Spleen (tissue), 11 donors: ENCODE data around the gene NDUFA3. TPM values are rescaled to one million over a fixed set of nuclear protein-coding genes. Genes with fewer than 3 reads are reported as not detected.

Experiments used
- DNase-seq: peaks from one replicate; pipeline ENCODE4 v3.0.0-alpha.2; 2020
- H3K27ac ChIP-seq, 8 donors: fragments of 200-600 bp; sonication (generic) in 7 of 8; 1 replicate in 4 of 8; 2 replicates in 4 of 8; pipeline versions ENCODE4 v1.5.0 to v1.8.0; 2016 to 2021; ENCODE audit warnings: inconsistent platforms in 4 of 8, mild to moderate bottlenecking in 4 of 8, moderate library complexity in 1 of 8
- H3K27me3 ChIP-seq, 7 donors: fragments of 200-600 bp; sonication (generic) in 6 of 7; replicated peaks in 1 of 7; 1 replicate in 4 of 7; 2 replicates in 3 of 7; pipeline versions ENCODE4 v1.5.0 to v1.8.0; 2016 to 2021; ENCODE audit warnings: inconsistent platforms in 3 of 7, mild to moderate bottlenecking in 1 of 7
- H3K36me3 ChIP-seq, 6 donors: fragments of 200-600 bp; sonication (generic) in 5 of 6; 1 replicate in 4 of 6; 2 replicates in 2 of 6; pipeline versions ENCODE4 v1.5.0 to v1.8.0; 2016 to 2021; ENCODE audit warnings: inconsistent platforms in 2 of 6
- H3K4me1 ChIP-seq, 6 donors: fragments of 200-600 bp; sonication (generic) in 5 of 6; 1 replicate in 3 of 6; 2 replicates in 3 of 6; pipeline versions ENCODE4 v1.5.0 to v1.8.0; 2016 to 2021; ENCODE audit warnings: inconsistent platforms in 3 of 6
- H3K4me3 ChIP-seq, 8 donors: fragments of 200-600 bp; sonication (generic) in 7 of 8; 1 replicate in 4 of 8; 2 replicates in 4 of 8; pipeline versions ENCODE4 v1.5.0 to v1.8.0; 2016 to 2021; ENCODE audit warnings: inconsistent platforms in 4 of 8, mild to moderate bottlenecking in 4 of 8, moderate library complexity in 2 of 8
- H3K9me3 ChIP-seq, 8 donors: fragments of 200-600 bp; sonication (generic) in 7 of 8; 1 replicate in 4 of 8; 2 replicates in 4 of 8; pipeline versions ENCODE4 v1.5.0 to v1.8.0; 2016 to 2021; ENCODE audit warnings: inconsistent platforms in 4 of 8
- CTCF ChIP-seq, 11 experiments: fragments of 200-600 bp in 7 of 11; fragments of 450-650 bp in 4 of 11; sonication (generic) in 4 of 11; IDR thresholded peaks in 8 of 11; conservative IDR thresholded peaks in 3 of 11; 1 replicate in 7 of 11; 2 replicates in 4 of 11; pipeline versions ENCODE4 v1.4.0 to v1.8.0; 2016 to 2021; ENCODE audit warnings: antibody characterized with exemption in 11 of 11, inconsistent platforms in 4 of 11, mild to moderate bottlenecking in 1 of 11
- POLR2A ChIP-seq, 3 donors: fragments of 450-650 bp; IDR thresholded peaks; one replicate each; pipeline ENCODE4 v1.5.1; 2017; ENCODE audit warnings: antibody characterized with exemption in 3 of 3, mild to moderate bottlenecking in 1 of 3
- POLR2AphosphoS5 ChIP-seq, 3 donors: sonication (generic); formaldehyde crosslinking; IDR thresholded peaks; one replicate each; pipeline ENCODE4 v1.5.1; 2017; ENCODE audit warnings: antibody characterized with exemption in 3 of 3
- WGBS, 5 donors: extraction: QIAGEN DNeasy Blood & Tissue Kit in 3 of 5; methylation state at CpG; one replicate each; pipeline versions ENCODE4 v1.1.5 to v1.1.7; 2013 to 2018; 5-methylcytosine and 5-hydroxymethylcytosine counted together
- intact Hi-C: fragments of 100-400 bp; cut with DNase I; formaldehyde crosslinking; loops from one replicate; pipeline ENCODE4 v1.15.0; 2023; ENCODE audit warnings: low total_unique reads
- polyA plus RNA-seq, 3 donors: library from polyadenylated mRNA; stranded (reverse); fragments of 200-250 nt; gene quantifications; one replicate each; pipeline ENCODE4 v1.2.1, GENCODE V29; 2013
- total RNA-seq, 7 donors: library from RNA; depleted of rRNA in 3 of 7; stranded (reverse); fragments of >200 nt in 3 of 7; fragmentation: NEBNext Ultra II Directional in 4 of 7; extraction: Animal tissue kit (Norgen Biotek cat#: 25700) in 4 of 7; gene quantifications; one replicate each; pipeline versions ENCODE4 v1.1.0 to v1.2.1, GENCODE V29; 2016 to 2021
- donor health status: healthy with polysubstance abuse.
- donor health status: DM: no; HTN: no; CAD: no; lungs with moderate emphysema.
- donor health status: DM: no; HTN: no; CAD: no.
- donor health status: Bipolar disorder and iron deficiency.
- donor health status: healthy.
- donor health status: DM: no; HTN: no; CAD: no.
- donor health status: DM: yes; HTN: yes; CAD: no.

The NDUFA3 gene
- total and polyA plus RNA-seq, 10 donors: 14.5 to 197 (median 83.8) TPM

- Histone ChIP-seq H3K27me3 (no peaks in the 10 kb centered on the region), H3K4me3 (no peak overlapping the region), H3K4me1 (peaks cover 19 to 52% (median 42%) of the 10 kb centered on the region in 6 donors), H3K27ac (no peak overlapping the region), H3K36me3 (peaks cover 8 to 76% (median 46%) of the 10 kb centered on the region in 6 donors), H3K9me3 (no peaks in the 10 kb centered on the region)
- 85 to 94% (median 90%) methylated on average over 3 of the region's 3 CpGs for WGBS, 5 donors
- no peak for DNase-seq
- TF ChIP-seq POLR2A (IDR thresholded peaks at IDR 0.05) (no peak), POLR2AphosphoS5 (IDR thresholded peaks at IDR 0.05) (no peak), CTCF (IDR thresholded peaks at IDR 0.05 in 8 of 11, conservative IDR thresholded peaks at IDR 0.05 in 3 of 11) (no peak)
- intact Hi-C loops: no loop called here
Observed at GRCh38 chr19:54141356-54141755, 38.7 kb downstream of the NDUFA3 start.

- no peaks in the 10 kb centered on the region for H3K27me3 ChIP-seq
- WGBS, 5 donors: 79 to 94% (median 86%) methylated on average over 7 of the region's 7 CpGs
- no peak overlapping the region for H3K4me3 ChIP-seq
- peaks cover 16 to 55% (median 42%) of the 10 kb centered on the region in 6 donors for H3K4me1 ChIP-seq
- intact Hi-C loops: no loop called here
- H3K9me3 ChIP-seq: no peaks in the 10 kb centered on the region
- DNase-seq: no peak
- H3K27ac ChIP-seq: no peak overlapping the region
- TF ChIP-seq CTCF (IDR thresholded peaks at IDR 0.05 in 8 of 11, conservative IDR thresholded peaks at IDR 0.05 in 3 of 11) (no peak), POLR2A (IDR thresholded peaks at IDR 0.05) (no peak), POLR2AphosphoS5 (IDR thresholded peaks at IDR 0.05) (no peak)
- H3K36me3 ChIP-seq: peaks cover 8 to 85% (median 55%) of the 10 kb centered on the region in 6 donors
Observed at GRCh38 chr19:54142166-54142780, 39.6 kb downstream of the NDUFA3 start.

- WGBS, 5 donors: 88 to 94% (median 91%) methylated on average over 21 to 28 of the region's 28 CpGs
- H3K27me3 ChIP-seq: no peaks in the 10 kb centered on the region
- H3K27ac ChIP-seq: no peak overlapping the region
- no peak overlapping the region for H3K4me3 ChIP-seq
- TF ChIP-seq CTCF (IDR thresholded peaks at IDR 0.05 in 8 of 11, conservative IDR thresholded peaks at IDR 0.05 in 3 of 11): no peak
- TF ChIP-seq POLR2A (IDR thresholded peaks at IDR 0.05): no peak
- TF ChIP-seq POLR2AphosphoS5 (IDR thresholded peaks at IDR 0.05): peak in 2 of 3 donors; percentile 25 to 38
- H3K4me1 ChIP-seq: peaks cover 0 to 52% (median 17%) of the 10 kb centered on the region in 6 donors
- no peak for DNase-seq
- H3K9me3 ChIP-seq: no peaks in the 10 kb centered on the region
- peaks cover 8 to 100% (median 83%) of the 10 kb centered on the region in 6 donors for H3K36me3 ChIP-seq
- intact Hi-C loops: no loop called here
Observed at GRCh38 chr19:54145541-54146158, 43.0 kb downstream of the NDUFA3 start.

GRCh38 chr19:54147676-54148075 is 45.0 kb downstream of the NDUFA3 start:
- Histone ChIP-seq H3K4me1 (peaks cover 0 to 37% (median 6%) of the 10 kb centered on the region in 6 donors), H3K36me3 (peaks cover 10 to 100% (median 100%) of the 10 kb centered on the region in 6 donors), H3K4me3 (no peak overlapping the region), H3K27ac (peak overlapping the region in 6 of 8 donors; percentile 20 to 67 (median 44)), H3K9me3 (no peaks in the 10 kb centered on the region), H3K27me3 (no peaks in the 10 kb centered on the region)
- intact Hi-C loops: no loop called here
- no peak for DNase-seq
- TF ChIP-seq CTCF (IDR thresholded peaks at IDR 0.05 in 8 of 11, conservative IDR thresholded peaks at IDR 0.05 in 3 of 11) (peak in 1 of 11 experiments; percentile 6), POLR2A (IDR thresholded peaks at IDR 0.05) (no peak), POLR2AphosphoS5 (IDR thresholded peaks at IDR 0.05) (peak in 1 of 3 donors; percentile 27)
- WGBS, 5 donors: 69 to 92% (median 85%) methylated on average over 3 of the region's 3 CpGs
